Effector memory CD4-positive, alpha-beta T cell (primary cell): ENCODE results near the gene NPAS4.
"Not testable (repeated sequence)": the region's sequence is repeated elsewhere in the genome, so short reads cannot be mapped to it uniquely, and the experiment has no call there.

ENCODE experiments used
- DNase-seq, 3 donors: peaks; one replicate each; pipeline ENCODE4 v3.0.0-alpha.2; 2020
- H3K27ac ChIP-seq: 2 replicates; pipeline ENCODE4 v1.7.0; 2013; ENCODE audit warnings: mild to moderate bottlenecking, low read length, moderate library complexity; ENCODE audit not compliant: insufficient read depth, poor library complexity, severe bottlenecking
- H3K27me3 ChIP-seq: replicated peaks from 2 replicates; pipeline ENCODE4 v1.7.0; 2013; ENCODE audit warnings: mild to moderate bottlenecking, low read length; ENCODE audit not compliant: insufficient read depth, control insufficient read depth, poor library complexity, severe bottlenecking
- H3K36me3 ChIP-seq: 2 replicates; pipeline ENCODE4 v1.7.0; 2013; ENCODE audit warnings: mild to moderate bottlenecking, low read length, moderate library complexity; ENCODE audit not compliant: control insufficient read depth, insufficient read depth
- H3K4me1 ChIP-seq: 2 replicates; pipeline ENCODE4 v1.7.0; 2013; ENCODE audit warnings: low read length, mild to moderate bottlenecking; ENCODE audit not compliant: control insufficient read depth, insufficient read depth, poor library complexity, severe bottlenecking
- H3K4me3 ChIP-seq: 2 replicates; pipeline ENCODE4 v1.7.0; 2013; ENCODE audit warnings: low read length, low read depth, mild to moderate bottlenecking; ENCODE audit not compliant: insufficient read depth, poor library complexity, severe bottlenecking
- H3K9me3 ChIP-seq: 2 replicates; pipeline ENCODE4 v1.7.0; 2013; ENCODE audit warnings: mild to moderate bottlenecking, low read length, moderate library complexity; ENCODE audit not compliant: control insufficient read depth
- total RNA-seq, 3 donors: gene quantifications; one replicate each; lab custom pipeline; 2026; lab: John Stamatoyannopoulos, UW

NPAS4 gene
- total RNA-seq, result 0 reads per million in 3 donors

GRCh38 chr11:66420671-66421476 is at the start of gene NPAS4:
Gene NPAS4, plus strand, starts transcription at chr11:66421035. Its CDS starts 145 bp downstream, at chr11:66421180.
- Histone ChIP-seq H3K4me3 (no peak within 1 kb of the TSS), H3K36me3 (no peaks in the 10 kb centered on the region), H3K27me3 (peaks cover 7% of the 10 kb centered on the region), H3K4me1 (no peaks in the 10 kb centered on the region), H3K9me3 (no peaks in the 10 kb centered on the region), H3K27ac (no peak within 1 kb of the TSS)
- DNase-seq, result no peak

GRCh38 chr11:66371627-66372415 is 49.0 kb upstream of the NPAS4 start, which contains the start of gene SLC29A2:
Gene SLC29A2, minus strand, starts transcription at chr11:66371760. Its CDS starts 169 bp downstream, at chr11:66371591.
- Histone ChIP-seq H3K9me3 (no peaks in the 10 kb centered on the region), H3K27ac (peak within 1 kb of the TSS; percentile 61), H3K27me3 (no peaks in the 10 kb centered on the region), H3K4me1 (peaks cover 6% of the 10 kb centered on the region), H3K36me3 (no peaks in the 10 kb centered on the region), H3K4me3 (peak within 1 kb of the TSS; percentile 83)
- peak; percentile 51 to 67 (median 63) for DNase-seq

- H3K27ac ChIP-seq, result no peak overlapping the region
- H3K4me3 ChIP-seq, result no peak overlapping the region
- H3K9me3 ChIP-seq, result no peaks in the 10 kb centered on the region
- H3K27me3 ChIP-seq, result no peaks in the 10 kb centered on the region
- DNase-seq, result no peak
- H3K36me3 ChIP-seq, result no peaks in the 10 kb centered on the region
- peaks cover 6% of the 10 kb centered on the region for H3K4me1 ChIP-seq
These were observed 47.6 kb upstream of the NPAS4 start for GRCh38 chr11:66373265-66373664.

- H3K27me3 ChIP-seq, H3K4me3 ChIP-seq, H3K9me3 ChIP-seq, H3K4me1 ChIP-seq, H3K27ac ChIP-seq, H3K36me3 ChIP-seq, DNase-seq: not testable (repeated sequence)
These were observed 47.0 kb upstream of the NPAS4 start for GRCh38 chr11:66373690-66374287.

GRCh38 chr11:66380264-66380663 is 40.6 kb upstream of the NPAS4 start:
- not testable (repeated sequence) for H3K27ac ChIP-seq, H3K4me1 ChIP-seq, H3K36me3 ChIP-seq, H3K27me3 ChIP-seq, H3K4me3 ChIP-seq, DNase-seq, H3K9me3 ChIP-seq

GRCh38 chr11:66384316-66384715 is 36.5 kb upstream of the NPAS4 start:
- not testable (repeated sequence) for H3K27ac ChIP-seq, H3K27me3 ChIP-seq, DNase-seq, H3K4me3 ChIP-seq, H3K9me3 ChIP-seq, H3K4me1 ChIP-seq, H3K36me3 ChIP-seq

- no peak overlapping the region for H3K4me3 ChIP-seq
These were observed 34.4 kb upstream of the NPAS4 start for GRCh38 chr11:66386171-66387069.

GRCh38 chr11:66388780-66389386 is 32.0 kb upstream of the NPAS4 start:
- Histone ChIP-seq H3K4me3 (no peak overlapping the region), H3K27ac (no peak overlapping the region), H3K27me3 (no peaks in the 10 kb centered on the region), H3K36me3 (no peaks in the 10 kb centered on the region), H3K9me3 (no peaks in the 10 kb centered on the region), H3K4me1 (peaks cover 5% of the 10 kb centered on the region)
- peak in 2 of 3 donors; percentile 38 to 48 for DNase-seq

More at GRCh38 chr11:66386171-66387069, 34.4 kb upstream of the NPAS4 start:
- no peaks in the 10 kb centered on the region for H3K36me3 ChIP-seq
- peak; percentile 46 to 68 (median 62) for DNase-seq
- H3K27ac ChIP-seq, result no peak overlapping the region
- H3K4me1 ChIP-seq, result peaks cover 5% of the 10 kb centered on the region
- H3K9me3 ChIP-seq, result no peaks in the 10 kb centered on the region
- no peaks in the 10 kb centered on the region for H3K27me3 ChIP-seq

- H3K4me3 ChIP-seq, result no peak overlapping the region
- H3K9me3 ChIP-seq, result no peaks in the 10 kb centered on the region
- H3K36me3 ChIP-seq, result no peaks in the 10 kb centered on the region
- no peak overlapping the region for H3K27ac ChIP-seq
- DNase-seq, result no peak
- H3K27me3 ChIP-seq, result no peaks in the 10 kb centered on the region
- H3K4me1 ChIP-seq, result peaks cover under 1% of the 10 kb centered on the region
These were observed 29.5 kb upstream of the NPAS4 start for GRCh38 chr11:66391322-66391721.
